ENCODE data around the gene DIABLO.
"Not testable (repeated sequence)": the region's sequence is repeated elsewhere in the genome, so short reads cannot be mapped to it uniquely, and the experiment has no call there.

DIABLO gene

GRCh38 chr12:122187466-122187865, 38.4 kb downstream of the DIABLO start:
- no peak for DNase-seq

GRCh38 chr12:122185494-122186082, 40.3 kb downstream of the DIABLO start:
- DNase-seq: no peak

GRCh38 chr12:122185079-122185478, 40.8 kb downstream of the DIABLO start:
- no peak for DNase-seq

GRCh38 chr12:122184517-122184916, 41.3 kb downstream of the DIABLO start:
- no peak for DNase-seq

GRCh38 chr12:122183588-122183940, 42.3 kb downstream of the DIABLO start:
- DNase-seq: no peak

- no peak for DNase-seq
Observed at GRCh38 chr12:122182887-122183587, 42.8 kb downstream of the DIABLO start, which contains the start of gene LRRC43. TSS of gene LRRC43 (plus strand) at chr12:122183123. CDS start at chr12:122183145, 22 bp downstream.

GRCh38 chr12:122176473-122176872, 49.4 kb downstream of the DIABLO start:
- DNase-seq: not testable (repeated sequence)

GRCh38 chr12:122174155-122174845, 51.6 kb downstream of the DIABLO start, which contains the start of gene IL31:
TSS of gene IL31 (minus strand) at chr12:122174221. CDS start at chr12:122174172, 49 bp downstream.
- DNase-seq: no peak

- no peak for DNase-seq
Observed at GRCh38 chr12:122172262-122172939, 53.5 kb downstream of the DIABLO start.

GRCh38 chr12:122171399-122171798, 54.5 kb downstream of the DIABLO start:
- no peak for DNase-seq

- no peak for DNase-seq
Observed at GRCh38 chr12:122168492-122168891, 57.4 kb downstream of the DIABLO start.

GRCh38 chr12:122167356-122167925, 58.4 kb downstream of the DIABLO start:
- no peak for DNase-seq

- DNase-seq: no peak
Observed at GRCh38 chr12:122166422-122167349, 59.2 kb downstream of the DIABLO start.

GRCh38 chr12:122162976-122163375, 62.9 kb downstream of the DIABLO start:
- DNase-seq: no peak

GRCh38 chr12:122161682-122162081, 64.2 kb downstream of the DIABLO start:
- DNase-seq: no peak

- DNase-seq: no peak
Observed at GRCh38 chr12:122160761-122161160, 65.1 kb downstream of the DIABLO start.

- no peak for DNase-seq
Observed at GRCh38 chr12:122159882-122160281, 66.0 kb downstream of the DIABLO start.

GRCh38 chr12:122158700-122159285, 67.1 kb downstream of the DIABLO start:
- DNase-seq: no peak
